GM12875 (cell line): ENCODE data around the gene GINS3.

Experiments
- H3K4me3 ChIP-seq: one replicate; pipeline ENCODE4 v1.5.1; 2011; ENCODE audit warnings: low read depth, low read length, control low read depth
- TF ChIP-seq, protein P1 (sequence below): IDR thresholded peaks from 2 replicates; pipeline ENCODE4 v1.5.1; 2011; ENCODE audit warnings: low read depth, mild to moderate bottlenecking, control low read depth, inconsistent platforms, low read length, moderate library complexity, borderline replicate concordance; ENCODE audit not compliant: insufficient read depth

The GINS3 gene

DNA sequence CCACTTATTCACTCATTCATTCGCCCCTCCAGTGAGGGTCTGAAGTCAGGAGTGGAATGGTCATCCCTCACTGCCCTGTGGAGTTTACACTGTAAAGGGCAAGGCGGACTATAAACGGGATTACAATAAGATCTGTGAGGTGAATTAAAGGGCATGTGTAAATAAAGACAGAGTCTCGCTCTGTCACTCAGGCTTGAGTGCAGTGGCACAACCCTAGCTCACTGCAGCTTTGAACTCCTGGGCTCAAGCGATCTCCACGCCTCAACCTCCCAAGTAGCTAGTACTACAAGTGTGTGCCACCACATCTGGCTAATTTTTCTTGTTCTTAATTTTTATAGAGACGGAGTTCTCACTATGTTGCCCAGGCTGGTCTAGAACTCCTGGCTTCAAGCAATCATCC lies 25.8 kb downstream of the GINS3 start:
- TF ChIP-seq, protein P1, sequence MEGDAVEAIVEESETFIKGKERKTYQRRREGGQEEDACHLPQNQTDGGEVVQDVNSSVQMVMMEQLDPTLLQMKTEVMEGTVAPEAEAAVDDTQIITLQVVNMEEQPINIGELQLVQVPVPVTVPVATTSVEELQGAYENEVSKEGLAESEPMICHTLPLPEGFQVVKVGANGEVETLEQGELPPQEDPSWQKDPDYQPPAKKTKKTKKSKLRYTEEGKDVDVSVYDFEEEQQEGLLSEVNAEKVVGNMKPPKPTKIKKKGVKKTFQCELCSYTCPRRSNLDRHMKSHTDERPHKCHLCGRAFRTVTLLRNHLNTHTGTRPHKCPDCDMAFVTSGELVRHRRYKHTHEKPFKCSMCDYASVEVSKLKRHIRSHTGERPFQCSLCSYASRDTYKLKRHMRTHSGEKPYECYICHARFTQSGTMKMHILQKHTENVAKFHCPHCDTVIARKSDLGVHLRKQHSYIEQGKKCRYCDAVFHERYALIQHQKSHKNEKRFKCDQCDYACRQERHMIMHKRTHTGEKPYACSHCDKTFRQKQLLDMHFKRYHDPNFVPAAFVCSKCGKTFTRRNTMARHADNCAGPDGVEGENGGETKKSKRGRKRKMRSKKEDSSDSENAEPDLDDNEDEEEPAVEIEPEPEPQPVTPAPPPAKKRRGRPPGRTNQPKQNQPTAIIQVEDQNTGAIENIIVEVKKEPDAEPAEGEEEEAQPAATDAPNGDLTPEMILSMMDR = no peak
- no peak overlapping the region for H3K4me3 ChIP-seq

DNA sequence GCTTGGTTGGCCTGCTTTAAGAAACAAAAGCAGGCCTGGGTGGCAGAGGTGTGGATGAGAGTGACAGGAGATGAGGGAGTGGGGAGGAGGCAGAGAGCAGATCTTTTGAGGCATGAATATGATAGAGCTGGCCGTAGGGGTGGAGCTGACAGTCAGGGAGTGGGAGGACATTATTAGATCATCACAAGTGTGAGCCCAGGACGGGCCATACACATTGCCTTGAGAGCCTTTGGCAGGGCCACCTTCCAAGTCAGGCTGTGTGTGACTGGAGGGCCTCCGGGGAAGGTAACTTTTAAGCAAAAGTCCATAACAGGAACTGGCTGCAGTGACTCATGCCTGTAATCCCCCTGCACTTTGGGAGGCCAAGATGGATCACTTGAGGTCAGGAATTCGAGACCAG lies 26.3 kb downstream of the GINS3 start:
- TF ChIP-seq, protein P1 = no peak
- H3K4me3 ChIP-seq = no peak overlapping the region

DNA sequence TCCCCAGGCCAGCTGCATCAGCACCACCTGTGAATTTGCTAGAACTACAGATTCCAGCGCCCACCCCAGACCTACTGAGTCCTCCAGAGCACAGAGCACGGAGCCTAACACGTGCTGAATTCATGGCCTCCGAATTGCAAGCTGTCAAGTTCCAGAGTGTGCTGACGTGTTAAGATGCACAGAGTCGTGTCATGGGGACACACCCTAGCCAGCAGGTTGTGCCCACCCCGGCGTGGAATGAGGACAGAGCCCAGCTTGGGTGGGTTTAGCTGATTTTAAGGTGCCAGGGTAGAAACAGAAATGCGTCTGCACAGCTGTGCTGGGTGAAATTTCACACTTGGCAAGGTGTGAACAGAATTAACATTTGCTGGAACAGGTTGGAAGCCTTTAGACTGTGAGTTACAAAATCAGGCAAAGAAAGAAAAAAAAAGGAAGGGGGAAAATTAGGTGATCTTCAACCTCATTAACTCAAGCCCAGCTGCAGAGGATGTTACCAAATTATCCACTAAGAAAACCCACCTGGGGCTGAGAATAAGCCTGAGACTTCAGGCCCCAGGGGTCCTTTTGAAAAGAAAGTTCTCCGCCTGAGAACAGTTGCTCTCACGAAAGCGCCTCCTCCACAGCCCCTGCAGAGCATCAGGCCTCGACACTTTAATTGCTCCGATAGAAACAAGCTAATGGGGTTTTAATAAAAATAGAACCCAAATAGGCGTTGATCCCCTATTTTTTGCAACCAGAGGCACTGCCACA lies 27.1 kb downstream of the GINS3 start:
- TF ChIP-seq, protein P1 = no peak

DNA sequence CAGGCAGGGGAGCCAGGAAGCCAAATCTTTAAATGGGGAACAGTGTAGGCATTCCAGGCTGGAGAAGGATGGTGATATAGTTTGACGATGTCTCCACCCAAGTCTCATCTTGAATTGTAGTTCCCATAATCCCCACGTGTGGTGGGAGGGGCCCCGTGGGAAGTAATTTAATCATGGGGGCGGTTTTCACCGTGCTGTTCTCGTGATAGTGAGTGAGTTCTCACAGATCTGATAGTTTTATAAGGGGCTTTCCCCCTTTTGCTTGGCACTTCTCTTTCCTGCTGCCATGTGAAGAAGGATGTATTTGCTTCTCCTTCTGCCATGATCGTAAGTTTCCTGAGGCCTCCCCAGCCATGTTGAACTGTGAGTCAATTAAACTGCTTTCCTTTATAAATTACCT lies 28.8 kb downstream of the GINS3 start:
- TF ChIP-seq, protein P1 = no peak
- H3K4me3 ChIP-seq = no peak overlapping the region

More for the DNA sequence above, 27.1 kb downstream of the GINS3 start:
- no peak overlapping the region for H3K4me3 ChIP-seq

DNA sequence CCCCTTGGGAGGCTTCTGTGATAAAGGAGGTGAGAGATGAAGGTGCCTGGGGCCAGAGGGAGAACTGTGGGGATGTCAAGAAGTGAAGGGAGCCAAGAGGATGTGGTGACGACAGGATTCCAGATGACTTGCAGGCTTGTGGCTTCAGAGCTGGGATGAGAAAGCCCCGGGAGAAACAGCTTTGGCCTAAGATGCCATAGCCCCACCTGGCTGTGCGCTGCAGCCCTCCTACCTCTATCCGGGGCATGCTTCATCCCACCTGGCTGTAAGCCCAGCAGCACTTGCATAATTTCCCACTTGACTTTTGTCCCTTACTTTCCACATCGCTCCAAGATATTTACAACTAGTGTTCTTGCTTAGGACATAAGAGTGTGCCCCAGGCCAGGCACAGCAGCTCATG lies 29.3 kb downstream of the GINS3 start:
- peak overlapping the region; percentile 22 for H3K4me3 ChIP-seq
- TF ChIP-seq, protein P1 = no peak

DNA sequence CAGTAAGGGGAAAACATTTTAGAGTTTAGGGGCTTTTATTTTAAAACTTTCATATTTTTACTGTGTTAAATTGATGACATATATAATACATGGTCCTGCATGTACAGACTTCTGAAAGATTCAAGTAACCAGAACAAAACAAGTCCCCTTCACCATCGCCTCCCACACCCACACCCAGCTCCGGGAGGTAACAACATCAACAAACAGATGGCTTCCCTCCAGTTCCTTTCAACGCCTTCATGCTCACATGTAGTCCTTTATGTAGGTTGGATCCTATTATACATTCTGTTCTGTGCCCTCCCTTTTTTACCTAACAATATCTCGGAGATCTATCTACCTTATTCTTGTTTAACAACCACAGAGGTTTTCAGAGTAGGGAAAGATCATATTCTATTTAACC lies 30.5 kb downstream of the GINS3 start:
- no peak overlapping the region for H3K4me3 ChIP-seq
- TF ChIP-seq, protein P1 = no peak

DNA sequence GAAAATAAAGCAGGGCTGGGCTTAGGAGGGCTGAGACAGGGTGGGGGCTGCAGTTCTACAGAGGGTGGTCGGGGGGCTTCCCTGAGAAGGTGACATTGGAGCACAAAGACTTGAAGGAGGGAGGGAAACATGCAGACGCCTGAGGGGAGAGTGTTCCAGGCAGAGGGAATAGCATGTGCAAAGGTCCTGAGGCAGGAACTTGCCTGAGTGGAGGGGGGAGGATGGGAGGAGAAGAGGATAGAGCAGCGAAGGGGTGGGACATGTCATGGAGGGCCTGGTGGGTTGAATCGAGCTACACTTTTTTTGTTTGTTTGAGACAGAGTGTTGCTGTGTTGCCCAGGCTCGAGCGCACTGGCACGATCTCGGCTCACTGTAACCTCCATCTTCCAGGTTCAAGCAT lies 33.0 kb downstream of the GINS3 start:
- TF ChIP-seq, protein P1 = no peak
- no peak overlapping the region for H3K4me3 ChIP-seq
